ENCODE measurements around the gene M1AP. TPM values are rescaled to one million over a fixed set of nuclear protein-coding genes. Genes with fewer than 3 reads are reported as not detected.

Gene M1AP
- polyA plus RNA-seq, 3 donors: 0.61 to 1.1 (median 0.75) TPM

Other genes with a start within 250 kb of the M1AP start
- 1 to 10 TPM; 8.4 to 9.2 (median 8.5) TPM for gene C2orf81, start 226.7 kb downstream of the M1AP start, polyA plus RNA-seq (ENCODE audit: insufficient read length in 3 of 3)
- gene WDR54, start 226.6 kb downstream of the M1AP start, polyA plus RNA-seq (ENCODE audit: insufficient read length in 3 of 3): 10 to 100 TPM; 38.6 to 44.6 (median 43.7) TPM
- 10 to 100 TPM; 77.2 to 92.8 (median 82.4) TPM for gene RTKN, start 206.4 kb downstream of the M1AP start, polyA plus RNA-seq (ENCODE audit: insufficient read length in 3 of 3)
- gene INO80B, start 193.2 kb downstream of the M1AP start, polyA plus RNA-seq (ENCODE audit: insufficient read length in 3 of 3): 10 to 100 TPM; 26.5 to 38.9 (median 28.7) TPM
- 100 to 1,000 TPM; 126 to 130 (median 127) TPM for gene WBP1, start 189.9 kb downstream of the M1AP start, polyA plus RNA-seq (ENCODE audit: insufficient read length in 3 of 3)
- 10 to 100 TPM; 48.8 to 60.1 (median 49.3) TPM for gene MOGS, start 182.9 kb downstream of the M1AP start, polyA plus RNA-seq (ENCODE audit: insufficient read length in 3 of 3)
- 10 to 100 TPM; 52.0 to 74.4 (median 62.3) TPM for gene MRPL53, start 175.7 kb downstream of the M1AP start, polyA plus RNA-seq (ENCODE audit: insufficient read length in 3 of 3)
- 10 to 100 TPM; 10.2 to 18.6 (median 17.1) TPM for gene CCDC142, start 165.3 kb downstream of the M1AP start, polyA plus RNA-seq (ENCODE audit: insufficient read length in 3 of 3)
- 10 to 100 TPM; 29.3 to 36.0 (median 34.1) TPM for gene TTC31, start 165.2 kb downstream of the M1AP start, polyA plus RNA-seq (ENCODE audit: insufficient read length in 3 of 3)
- 1 to 10 TPM; 3.1 to 7.9 (median 3.9) TPM for gene LBX2, start 148.7 kb downstream of the M1AP start, polyA plus RNA-seq (ENCODE audit: insufficient read length in 3 of 3)
- gene PCGF1, start 140.6 kb downstream of the M1AP start, polyA plus RNA-seq (ENCODE audit: insufficient read length in 3 of 3): 10 to 100 TPM; 25.2 to 29.2 (median 27.8) TPM
- under 1 TPM; 0.06 to 0.17 (median 0.13) TPM for gene TLX2, start 133.9 kb downstream of the M1AP start, polyA plus RNA-seq (ENCODE audit: insufficient read length in 3 of 3)
- gene DQX1, start 122.1 kb downstream of the M1AP start, polyA plus RNA-seq (ENCODE audit: insufficient read length in 3 of 3): under 1 TPM; 0.21 to 0.57 (median 0.43) TPM
- gene AUP1, start 118.6 kb downstream of the M1AP start, polyA plus RNA-seq (ENCODE audit: insufficient read length in 3 of 3): 100 to 1,000 TPM; 106 to 113 (median 110) TPM
- 10 to 100 TPM; 34.8 to 37.9 (median 37.0) TPM for gene HTRA2, start 118.4 kb downstream of the M1AP start, polyA plus RNA-seq (ENCODE audit: insufficient read length in 3 of 3)
- gene LOXL3, start 94.4 kb downstream of the M1AP start, polyA plus RNA-seq (ENCODE audit: insufficient read length in 3 of 3): 10 to 100 TPM; 10.1 to 11.4 (median 11.4) TPM
- gene DOK1, start 93.6 kb downstream of the M1AP start, polyA plus RNA-seq (ENCODE audit: insufficient read length in 3 of 3): 10 to 100 TPM; 10.1 to 11.0 (median 10.5) TPM
- 1 to 10 TPM; 6.8 to 8.7 (median 7.4) TPM for gene SEMA4F, start 5.9 kb upstream of the M1AP start, polyA plus RNA-seq (ENCODE audit: insufficient read length in 3 of 3)
- 10 to 100 TPM; 12.4 to 14.0 (median 12.5) TPM for gene HK2, start 185.8 kb upstream of the M1AP start, polyA plus RNA-seq (ENCODE audit: insufficient read length in 3 of 3)